Esophagus squamous epithelium (tissue), 4 donors: ENCODE results near the gene DAZAP1.

Source experiments
- CTCF ChIP-seq, 6 experiments: fragments of 450-650 bp in 4 of 6; fragments of 200-600 bp in 2 of 6; sonication (generic) in 2 of 6; IDR thresholded peaks; one replicate each; pipeline ENCODE4 v1.5.1; 2016 to 2019; ENCODE audit warnings: antibody characterized with exemption in 6 of 6, mild to moderate bottlenecking in 4 of 6, moderate library complexity in 4 of 6
- POLR2A ChIP-seq, 4 donors: fragments of 450-650 bp; IDR thresholded peaks; one replicate each; pipeline ENCODE4 v1.6.1; 2017; ENCODE audit warnings: antibody characterized with exemption in 4 of 4, mild to moderate bottlenecking in 4 of 4, moderate library complexity in 3 of 4

- TF ChIP-seq CTCF (IDR thresholded peaks at IDR 0.05) (peak; percentile 19 to 42 (median 27)), POLR2A (IDR thresholded peaks at IDR 0.05) (peak in 1 of 4 donors; percentile 30)
Measured at GRCh38 chr19:1406774-1407527, 435 bp upstream of the DAZAP1 start.
